ENCODE data around the gene HOXB2.

The HOXB2 gene

GRCh38 chr17:48520631-48521079 is 24.3 kb downstream of the HOXB2 start:
- TF ChIP-seq, protein P1, sequence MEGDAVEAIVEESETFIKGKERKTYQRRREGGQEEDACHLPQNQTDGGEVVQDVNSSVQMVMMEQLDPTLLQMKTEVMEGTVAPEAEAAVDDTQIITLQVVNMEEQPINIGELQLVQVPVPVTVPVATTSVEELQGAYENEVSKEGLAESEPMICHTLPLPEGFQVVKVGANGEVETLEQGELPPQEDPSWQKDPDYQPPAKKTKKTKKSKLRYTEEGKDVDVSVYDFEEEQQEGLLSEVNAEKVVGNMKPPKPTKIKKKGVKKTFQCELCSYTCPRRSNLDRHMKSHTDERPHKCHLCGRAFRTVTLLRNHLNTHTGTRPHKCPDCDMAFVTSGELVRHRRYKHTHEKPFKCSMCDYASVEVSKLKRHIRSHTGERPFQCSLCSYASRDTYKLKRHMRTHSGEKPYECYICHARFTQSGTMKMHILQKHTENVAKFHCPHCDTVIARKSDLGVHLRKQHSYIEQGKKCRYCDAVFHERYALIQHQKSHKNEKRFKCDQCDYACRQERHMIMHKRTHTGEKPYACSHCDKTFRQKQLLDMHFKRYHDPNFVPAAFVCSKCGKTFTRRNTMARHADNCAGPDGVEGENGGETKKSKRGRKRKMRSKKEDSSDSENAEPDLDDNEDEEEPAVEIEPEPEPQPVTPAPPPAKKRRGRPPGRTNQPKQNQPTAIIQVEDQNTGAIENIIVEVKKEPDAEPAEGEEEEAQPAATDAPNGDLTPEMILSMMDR (IDR thresholded peaks at IDR 0.05; ENCODE audit: control insufficient read depth, insufficient read depth, low read depth, low read length, missing control alignments), result no peak
- DNase-seq (ENCODE audit: low read depth), result no peak
- no peak overlapping the region for H3K4me3 ChIP-seq (ENCODE audit: control insufficient read depth, low read depth, low read length)

- H3K4me3 ChIP-seq (ENCODE audit: control insufficient read depth, low read depth, low read length), result no peak overlapping the region
- DNase-seq (ENCODE audit: low read depth), result no peak
- TF ChIP-seq, protein P1 (IDR thresholded peaks at IDR 0.05; ENCODE audit: control insufficient read depth, insufficient read depth, low read depth, low read length, missing control alignments), result no peak
These were observed 25.5 kb downstream of the HOXB2 start for GRCh38 chr17:48519427-48519826.

DNA sequence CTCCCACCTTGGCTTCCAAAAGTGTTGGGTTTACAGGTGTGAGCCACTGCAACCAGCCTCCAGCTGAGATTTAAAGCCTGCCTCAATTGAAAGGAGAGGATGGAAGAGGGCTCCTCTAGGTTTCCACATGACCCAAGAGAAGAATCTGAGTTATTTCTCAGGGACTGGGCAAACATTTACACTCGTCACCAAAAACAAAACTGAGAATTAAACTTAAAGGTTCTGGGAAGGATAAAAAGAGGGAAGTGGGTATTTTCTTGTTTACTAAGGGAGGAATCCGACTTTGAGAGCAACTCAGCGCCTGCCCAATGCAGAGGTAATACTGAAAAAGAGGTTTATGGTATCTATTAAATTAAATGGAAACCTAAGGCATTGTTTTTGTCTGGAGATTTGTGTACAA is 27.4 kb downstream of the HOXB2 start:
- TF ChIP-seq, protein P1 (IDR thresholded peaks at IDR 0.05; ENCODE audit: control insufficient read depth, insufficient read depth, low read depth, low read length, missing control alignments), result no peak
- DNase-seq (ENCODE audit: low read depth), result no peak
- H3K4me3 ChIP-seq (ENCODE audit: control insufficient read depth, low read depth, low read length), result no peak overlapping the region

DNA sequence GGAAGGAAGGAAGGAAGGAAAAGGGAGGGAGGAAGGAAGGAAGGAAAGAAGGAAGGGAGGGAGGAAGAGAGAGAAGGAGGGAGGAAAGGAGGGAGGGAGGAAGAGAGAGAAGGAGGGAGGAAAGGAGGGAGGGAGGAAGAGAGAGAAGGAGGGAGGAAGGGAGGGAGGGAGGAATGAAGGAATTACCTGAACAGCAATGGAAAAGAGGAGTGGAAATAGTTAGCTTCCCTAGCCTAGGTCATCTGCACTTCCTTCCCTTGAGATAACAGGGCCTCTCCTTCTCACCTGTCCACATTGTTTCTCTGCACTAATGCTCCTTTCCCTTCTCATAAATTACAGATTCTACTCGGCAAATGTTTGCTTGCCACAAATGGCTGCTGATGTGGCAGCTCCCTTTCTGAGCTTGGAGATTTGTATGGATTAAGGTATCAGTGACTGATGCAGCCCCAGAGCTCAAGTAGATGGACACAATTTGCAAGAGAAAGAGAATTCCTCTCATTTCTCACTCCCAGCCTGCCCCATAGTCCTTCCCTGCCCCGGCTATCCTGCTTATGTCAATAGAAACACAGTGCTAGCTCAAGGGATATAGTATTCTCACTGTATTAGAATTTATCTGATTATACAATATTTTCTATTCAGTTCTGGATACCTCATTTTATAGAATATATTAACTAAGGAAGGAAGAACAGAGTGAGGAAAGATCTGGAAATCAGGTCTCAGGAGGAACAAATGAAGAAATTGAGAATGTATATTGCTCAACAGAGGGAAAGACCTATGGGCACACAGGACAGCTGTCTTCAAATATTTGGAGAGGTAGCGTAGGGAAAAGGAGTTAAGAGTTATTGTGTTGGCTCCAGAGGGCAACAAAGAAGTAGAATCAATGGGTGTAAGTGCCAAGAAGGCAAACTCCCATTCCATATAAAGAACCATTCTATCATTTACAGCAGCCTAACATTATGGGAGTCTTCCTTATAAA is 28.7 kb downstream of the HOXB2 start:
- H3K4me3 ChIP-seq (ENCODE audit: control insufficient read depth, low read depth, low read length), result no peak overlapping the region
- TF ChIP-seq, protein P1 (IDR thresholded peaks at IDR 0.05; ENCODE audit: control insufficient read depth, insufficient read depth, low read depth, low read length, missing control alignments), result no peak
- DNase-seq (ENCODE audit: low read depth), result no peak

- no peak for DNase-seq (ENCODE audit: low read depth)
- TF ChIP-seq, protein P1 (IDR thresholded peaks at IDR 0.05; ENCODE audit: control insufficient read depth, insufficient read depth, low read depth, low read length, missing control alignments), result no peak
- no peak overlapping the region for H3K4me3 ChIP-seq (ENCODE audit: control insufficient read depth, low read depth, low read length)
These were observed 30.4 kb downstream of the HOXB2 start for GRCh38 chr17:48514477-48514876.

GRCh38 chr17:48513666-48514455 is 31.0 kb downstream of the HOXB2 start:
- TF ChIP-seq, protein P1 (IDR thresholded peaks at IDR 0.05; ENCODE audit: control insufficient read depth, insufficient read depth, low read depth, low read length, missing control alignments), result no peak

More at GRCh38 chr17:48513666-48514455, 31.0 kb downstream of the HOXB2 start:
- DNase-seq (ENCODE audit: low read depth), result no peak
- no peak overlapping the region for H3K4me3 ChIP-seq (ENCODE audit: control insufficient read depth, low read depth, low read length)
